NCI-H2081 treated with DMSO at 0.1 percent for 48 hours (cell line): ENCODE measurements around the gene NGEF.

Source experiments
- DNase-seq: peaks from one replicate; lab custom pipeline; 2025; lab: John Stamatoyannopoulos, UW

Gene NGEF

GRCh38 chr2:232897598-232898408 lies 115.3 kb downstream of the NGEF start:
- DNase-seq: no peak

GRCh38 chr2:232896720-232897597 lies 116.1 kb downstream of the NGEF start:
- DNase-seq: no peak

GRCh38 chr2:232896111-232896510 lies 116.9 kb downstream of the NGEF start:
- DNase-seq: no peak

GRCh38 chr2:232894746-232895145 lies 118.3 kb downstream of the NGEF start:
- no peak for DNase-seq

GRCh38 chr2:232894251-232894650 lies 118.8 kb downstream of the NGEF start:
- no peak for DNase-seq

DNA sequence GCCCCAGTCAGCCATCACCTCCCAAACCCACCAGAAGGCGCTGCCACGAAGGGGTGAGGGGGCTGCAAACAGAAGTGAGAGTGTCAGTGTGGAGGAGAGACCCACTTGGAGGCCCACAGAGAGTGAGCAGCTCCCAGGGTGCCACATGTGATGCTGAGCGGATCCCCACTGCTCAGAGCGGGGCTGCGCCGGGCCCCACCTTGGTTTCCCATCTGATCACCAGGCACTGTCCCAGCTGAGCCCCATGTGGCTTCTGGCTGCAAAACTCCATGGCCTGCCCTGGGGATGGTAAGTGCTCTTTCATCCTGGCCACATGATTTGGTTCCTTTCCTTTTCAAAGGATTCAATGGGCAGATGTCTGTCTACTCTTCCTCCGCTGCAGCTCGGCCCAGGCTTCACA lies 119.2 kb downstream of the NGEF start:
- DNase-seq: no peak

GRCh38 chr2:232892843-232893242 lies 120.2 kb downstream of the NGEF start:
- no peak for DNase-seq

DNA sequence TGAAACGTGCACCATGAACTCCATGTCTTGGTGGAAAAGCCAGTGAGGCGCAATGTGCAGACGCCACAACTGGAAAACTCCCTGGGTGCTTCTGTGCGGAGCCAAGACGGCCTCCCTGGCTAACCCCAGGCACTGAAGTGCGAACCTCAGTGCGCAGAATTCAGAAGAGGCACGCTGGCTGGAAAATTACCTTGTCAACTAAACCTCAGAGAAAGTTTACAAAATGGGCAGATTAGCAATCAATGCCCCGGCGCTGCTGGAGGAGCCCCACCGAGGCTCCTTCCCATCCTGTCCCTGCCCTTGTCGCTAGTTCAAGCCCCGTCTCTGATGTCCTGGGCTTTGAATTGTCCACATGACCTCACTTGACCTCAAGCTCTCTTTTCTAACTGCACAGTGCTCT lies 120.8 kb downstream of the NGEF start:
- no peak for DNase-seq

DNA sequence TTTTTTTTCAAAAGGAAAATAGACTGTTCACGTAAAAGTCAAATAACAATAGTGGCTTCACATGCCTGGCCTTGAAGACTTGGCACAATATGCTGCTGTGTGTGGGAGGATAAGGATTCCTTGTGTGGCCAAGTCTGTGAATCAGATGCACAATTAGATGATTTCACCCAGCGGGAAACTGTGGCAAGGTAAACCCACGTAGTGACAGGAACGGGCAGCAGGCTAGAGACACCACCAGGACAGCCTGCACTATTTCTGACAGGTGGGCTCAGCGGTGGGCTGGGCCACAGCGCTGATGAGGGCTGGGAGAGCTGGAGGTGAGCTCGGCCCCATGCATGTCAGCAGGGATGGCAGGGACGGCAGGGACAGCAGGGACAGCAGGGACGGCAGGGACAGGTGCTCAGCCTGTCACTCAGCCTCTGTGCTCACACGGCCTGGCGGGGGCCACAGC lies 121.4 kb downstream of the NGEF start:
- DNase-seq: no peak

DNA sequence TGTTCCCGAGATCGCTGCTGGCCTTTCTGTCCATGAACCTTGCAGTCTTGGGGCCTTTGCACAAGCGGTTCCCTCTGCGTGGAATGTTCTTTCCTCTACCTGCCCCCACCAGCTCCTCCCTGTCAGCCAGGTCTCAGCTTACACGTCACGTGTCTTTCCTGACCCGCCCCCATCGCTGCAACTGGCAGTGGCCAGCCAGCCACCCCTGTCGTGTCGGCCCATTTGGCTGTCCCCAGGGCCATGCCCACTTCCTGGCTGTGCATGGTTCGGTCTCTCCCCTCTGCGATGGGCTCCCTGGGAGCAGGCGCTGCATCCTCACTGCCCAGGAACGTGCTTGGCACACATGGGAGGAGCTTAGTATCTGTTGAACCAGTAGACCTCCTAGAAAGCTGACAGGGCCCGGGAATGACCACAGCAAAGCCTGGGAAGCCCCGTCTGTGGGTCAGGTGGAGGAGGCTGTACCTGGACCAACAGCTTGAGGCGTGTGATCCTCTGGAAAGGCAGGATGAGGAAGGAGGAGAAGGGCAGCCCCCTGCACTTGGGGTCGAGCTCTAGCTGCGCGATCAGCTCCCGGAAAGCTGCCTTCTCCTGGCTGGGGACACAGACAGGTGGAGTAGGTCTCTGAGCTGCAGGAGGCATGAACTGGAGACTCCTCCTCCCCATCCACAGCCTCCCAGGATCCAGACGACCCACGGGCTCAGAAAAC lies 122.0 kb downstream of the NGEF start:
- DNase-seq: no peak

- DNase-seq: no peak
Measured at GRCh38 chr2:232890536-232890895, 122.5 kb downstream of the NGEF start.

DNA sequence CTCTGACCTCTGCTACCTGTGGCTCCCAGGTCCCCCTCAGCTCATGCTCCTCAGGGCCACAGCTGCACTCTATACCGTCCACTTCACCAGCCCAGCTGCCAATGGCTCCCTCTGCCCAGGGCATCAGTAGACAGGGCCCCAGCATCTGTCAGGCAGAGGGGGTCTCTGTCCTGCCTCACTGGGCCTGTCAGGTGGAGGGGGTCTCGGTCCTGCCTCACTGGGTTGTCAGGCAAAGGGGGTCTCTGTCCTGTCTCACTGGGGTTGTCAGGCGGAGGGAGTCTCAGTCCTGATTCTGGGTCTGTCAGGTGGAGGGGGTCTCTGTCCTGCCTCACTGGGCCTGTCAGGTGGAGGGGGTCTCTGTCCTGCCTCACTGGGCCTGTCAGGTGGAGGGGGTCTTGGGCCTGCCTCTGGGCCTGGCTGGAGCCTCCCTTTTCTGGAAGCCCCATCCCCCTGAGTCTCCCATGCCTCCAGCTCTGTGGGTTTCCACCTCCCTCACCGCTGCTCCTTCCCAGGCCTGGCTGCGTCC lies 123.1 kb downstream of the NGEF start:
- DNase-seq: no peak

- DNase-seq: no peak
Measured at GRCh38 chr2:232888839-232889529, 124.1 kb downstream of the NGEF start.

- DNase-seq: no peak
Measured at GRCh38 chr2:232888099-232888836, 124.8 kb downstream of the NGEF start.

DNA sequence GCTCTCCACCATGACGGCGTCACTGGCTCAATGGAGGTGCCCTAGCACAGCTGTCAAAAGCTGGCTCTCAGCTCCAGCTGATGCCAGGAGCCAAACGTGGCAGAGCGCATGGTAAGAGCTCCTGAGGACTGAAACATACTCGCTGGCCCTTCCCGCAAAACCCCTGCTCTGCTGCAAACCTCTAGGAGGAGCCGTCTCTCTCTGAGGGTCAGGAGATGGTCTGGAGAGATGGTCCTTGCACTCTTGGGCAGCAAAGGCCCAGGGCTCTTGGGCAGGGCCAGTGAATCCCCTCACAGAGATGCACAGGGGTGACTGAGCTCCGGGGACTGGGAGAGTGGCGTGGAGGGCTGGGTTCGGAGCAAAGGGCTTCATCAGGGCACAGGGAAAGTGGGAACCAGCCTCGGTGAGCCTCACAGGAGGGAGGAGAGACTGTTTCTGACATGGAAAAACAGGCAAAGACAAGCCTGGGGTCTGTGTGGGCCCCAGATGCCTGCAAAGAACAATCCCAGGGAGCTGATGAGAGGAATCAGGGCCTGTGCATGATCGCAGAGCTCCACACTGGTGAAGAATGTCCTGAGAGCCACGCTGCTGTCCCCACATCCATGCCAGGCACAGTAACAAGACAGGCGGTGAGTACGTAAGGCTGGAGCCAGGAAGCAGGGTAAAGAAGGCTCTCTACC lies 125.7 kb downstream of the NGEF start:
- DNase-seq: no peak

DNA sequence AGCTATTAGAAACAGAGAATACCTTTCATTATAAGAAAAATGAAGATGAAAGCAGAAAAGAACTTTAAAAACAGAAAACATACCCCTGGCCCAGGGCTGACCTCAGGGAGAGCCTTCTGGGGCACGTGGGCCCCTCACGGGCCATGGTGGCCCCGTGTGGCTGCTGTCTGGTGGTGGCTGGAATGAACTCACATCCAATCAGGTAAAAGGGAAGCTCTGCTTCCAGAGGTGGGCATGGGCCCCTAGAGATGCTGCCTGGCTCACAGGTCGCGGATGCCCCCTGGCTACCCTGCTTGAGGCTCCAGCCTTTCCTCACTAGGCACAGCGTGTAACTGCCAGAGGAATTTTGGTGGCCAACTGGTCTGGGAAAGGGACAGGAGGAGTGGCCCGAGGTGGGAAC lies 126.4 kb downstream of the NGEF start:
- no peak for DNase-seq

DNA sequence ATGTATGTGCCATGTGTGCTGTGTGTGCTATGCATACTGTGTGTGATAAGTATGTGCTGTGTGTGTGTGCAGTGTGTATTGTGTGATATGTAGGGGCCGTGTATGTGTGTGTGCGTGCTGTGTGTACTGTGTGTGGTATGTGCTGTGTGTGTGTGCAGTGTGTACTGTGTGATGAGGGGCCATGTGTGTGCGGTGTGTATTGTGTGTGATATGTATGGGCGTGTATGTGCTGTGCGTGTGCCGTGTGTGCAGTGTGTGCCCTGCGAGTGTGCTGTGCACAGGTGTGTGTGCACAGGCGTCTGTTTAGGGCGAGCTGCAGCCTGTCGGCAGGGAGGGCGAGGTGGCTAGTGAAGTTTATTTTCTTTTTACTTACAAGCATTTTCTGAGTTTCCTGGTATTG lies 126.9 kb downstream of the NGEF start:
- no peak for DNase-seq

DNA sequence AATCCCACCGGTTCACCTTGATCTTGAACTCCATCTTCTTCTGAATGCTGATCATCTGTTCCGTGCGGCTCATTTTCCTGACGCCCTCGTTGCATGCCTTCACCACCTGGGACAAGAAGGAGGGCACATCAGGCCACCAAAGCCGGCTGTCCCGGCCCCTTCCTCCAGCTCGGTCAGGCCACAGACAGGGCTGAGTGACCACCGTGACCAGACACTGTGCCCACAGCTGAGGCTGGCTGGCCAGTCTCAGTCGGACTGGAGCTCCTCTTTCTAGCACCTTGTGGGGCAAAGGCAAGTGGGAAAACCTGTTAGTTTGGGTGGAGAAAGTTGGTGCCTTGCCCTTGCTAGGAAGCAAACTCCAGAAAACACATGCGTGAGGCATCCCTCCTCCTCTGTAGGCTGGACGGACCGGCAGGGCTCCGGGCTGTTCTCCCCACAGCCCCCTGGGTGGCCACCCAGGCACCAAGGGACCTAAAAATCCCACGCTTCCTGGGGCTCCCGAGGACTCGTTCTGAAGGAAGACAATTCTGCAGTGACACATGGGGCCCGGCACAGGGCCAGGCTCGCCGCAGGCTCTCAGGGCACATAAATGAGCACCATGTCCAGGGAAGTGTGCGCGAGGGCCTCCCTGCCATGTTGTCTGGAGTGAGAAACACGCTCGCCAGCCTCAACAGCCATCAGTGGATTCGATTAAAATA lies 127.6 kb downstream of the NGEF start:
- DNase-seq: no peak

- no peak for DNase-seq
Measured at GRCh38 chr2:232884549-232885263, 128.3 kb downstream of the NGEF start.
